ENCODE measurements around the gene AIM2.
"Not testable (repeated sequence)": the region's sequence is repeated elsewhere in the genome, so short reads cannot be mapped to it uniquely, and the experiment has no call there.

AIM2 gene

DNA sequence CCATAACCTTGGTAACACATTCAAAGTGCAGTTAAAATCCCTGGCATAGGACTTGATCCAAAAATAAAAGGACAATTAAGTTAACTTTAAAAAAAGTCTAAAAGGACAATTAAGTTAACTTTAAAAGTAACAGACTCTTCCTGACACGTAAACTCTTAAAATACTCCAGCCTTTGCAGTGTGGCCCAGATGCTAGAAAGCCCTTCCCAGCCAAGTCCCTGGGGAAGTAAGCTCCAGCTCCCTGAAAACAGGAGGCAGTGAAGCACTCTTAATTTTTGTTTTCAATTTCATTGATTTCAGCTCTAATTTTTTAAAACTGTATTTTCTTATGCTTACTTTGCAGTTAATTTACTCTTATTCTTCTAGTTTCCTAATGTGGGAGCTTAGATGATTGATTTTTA, 5.1 kb upstream of the AIM2 start:
- DNase-seq, result no peak

DNA sequence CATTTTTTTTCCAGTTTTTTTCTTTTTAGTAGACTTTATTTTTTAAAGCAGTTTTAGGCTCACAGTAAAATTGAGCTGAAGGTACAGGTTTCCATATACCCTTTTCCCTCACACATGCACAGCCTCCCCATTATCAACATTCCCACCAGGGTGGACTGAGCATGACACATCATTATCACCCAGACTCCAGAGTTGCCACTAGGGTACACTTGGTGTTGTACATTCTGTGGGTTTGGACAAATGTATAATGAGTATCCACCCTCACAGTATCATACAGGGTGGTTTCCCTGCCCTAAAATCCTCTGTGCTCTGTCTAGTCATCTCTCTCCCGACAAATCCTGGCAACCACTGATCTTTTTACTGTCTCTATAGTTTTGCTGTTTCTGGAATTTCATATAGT, 3.0 kb upstream of the AIM2 start:
- no peak for DNase-seq

DNA sequence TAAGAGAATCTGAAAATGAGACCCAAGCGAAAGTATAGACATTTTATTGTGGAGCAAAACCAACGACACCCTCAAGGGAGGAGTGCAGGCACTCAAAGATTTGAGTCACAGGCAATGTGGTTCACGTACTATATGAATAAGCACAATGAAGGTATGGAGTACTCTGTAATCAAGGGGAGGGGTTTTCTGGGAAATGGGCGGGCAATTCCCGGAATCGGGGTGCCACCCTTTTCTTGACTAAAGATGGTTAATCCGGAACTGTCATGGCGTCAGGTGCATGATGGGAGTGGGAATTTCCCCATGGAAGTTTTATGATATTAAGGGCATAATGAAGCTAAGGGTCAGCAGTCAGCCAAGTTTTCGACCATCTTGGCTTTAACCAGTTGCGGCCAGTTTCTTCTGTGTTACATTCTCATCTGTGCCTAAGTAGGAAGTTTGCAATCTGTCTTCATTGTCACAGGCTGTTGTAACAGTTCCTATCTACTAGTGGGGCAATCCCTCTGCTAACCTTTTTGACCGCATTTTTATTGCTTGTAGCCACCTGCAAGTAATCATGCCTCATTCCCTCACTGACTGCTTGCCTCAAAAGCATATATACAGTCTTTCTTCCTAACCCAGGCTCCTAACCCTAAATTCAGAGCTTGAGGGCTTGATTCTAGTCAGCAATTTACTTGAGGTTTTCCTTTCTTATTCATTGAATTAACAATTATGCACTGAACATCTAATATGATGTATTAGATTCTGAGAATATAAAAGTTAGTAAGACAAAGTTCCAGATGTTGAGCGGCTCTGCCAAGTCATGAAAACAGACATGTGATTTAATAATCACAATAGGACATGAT, 775 bp upstream of the AIM2 start:
- no peak for DNase-seq

DNA sequence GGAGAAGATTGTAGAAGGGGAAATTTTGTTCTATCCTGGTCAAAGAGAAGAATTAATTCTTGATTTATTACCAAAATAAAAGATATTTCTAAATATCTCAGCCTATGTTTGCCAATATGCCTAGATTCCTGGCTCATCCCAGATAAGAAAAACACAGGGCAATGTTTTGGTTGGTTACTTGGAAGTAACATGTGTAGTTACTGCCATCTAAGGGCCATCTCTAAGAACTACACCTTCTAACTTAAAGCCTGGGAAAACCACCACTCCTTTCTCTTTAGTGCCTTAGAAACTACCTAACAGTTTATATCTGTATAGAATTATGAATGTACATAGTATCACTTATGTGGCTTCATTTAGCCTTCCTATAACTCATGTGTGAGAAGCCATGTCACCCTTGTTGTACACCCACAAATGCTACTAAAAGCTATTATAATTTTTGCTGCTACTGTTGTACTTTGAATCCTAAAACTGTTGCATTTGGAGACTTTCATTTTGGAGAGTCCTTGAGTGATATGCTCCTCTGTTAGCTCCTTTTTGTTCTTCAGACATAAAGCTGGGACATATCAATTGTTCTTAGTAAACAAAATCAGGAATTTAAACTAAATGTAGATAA, 4.5 kb downstream of the AIM2 start:
- no peak for DNase-seq

DNA sequence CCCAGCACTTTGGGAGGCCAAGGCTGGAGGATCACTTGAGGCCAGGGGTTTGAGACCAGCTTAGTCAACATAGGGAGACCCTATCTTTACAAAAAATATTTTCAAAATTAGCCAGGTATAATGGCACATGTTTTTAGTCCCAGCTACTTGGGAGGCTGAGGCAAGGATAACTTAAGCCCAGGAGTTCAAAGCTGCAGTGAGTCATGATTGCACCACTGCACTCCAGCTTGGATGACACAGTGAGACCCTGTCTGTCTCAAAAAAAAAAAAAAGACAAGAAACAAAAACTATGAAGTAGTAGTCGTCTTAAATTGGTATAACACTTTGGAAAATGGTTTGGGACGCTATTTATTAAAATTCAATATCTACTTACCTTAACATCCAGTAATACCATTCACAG, 7.7 kb downstream of the AIM2 start:
- no peak for DNase-seq

DNA sequence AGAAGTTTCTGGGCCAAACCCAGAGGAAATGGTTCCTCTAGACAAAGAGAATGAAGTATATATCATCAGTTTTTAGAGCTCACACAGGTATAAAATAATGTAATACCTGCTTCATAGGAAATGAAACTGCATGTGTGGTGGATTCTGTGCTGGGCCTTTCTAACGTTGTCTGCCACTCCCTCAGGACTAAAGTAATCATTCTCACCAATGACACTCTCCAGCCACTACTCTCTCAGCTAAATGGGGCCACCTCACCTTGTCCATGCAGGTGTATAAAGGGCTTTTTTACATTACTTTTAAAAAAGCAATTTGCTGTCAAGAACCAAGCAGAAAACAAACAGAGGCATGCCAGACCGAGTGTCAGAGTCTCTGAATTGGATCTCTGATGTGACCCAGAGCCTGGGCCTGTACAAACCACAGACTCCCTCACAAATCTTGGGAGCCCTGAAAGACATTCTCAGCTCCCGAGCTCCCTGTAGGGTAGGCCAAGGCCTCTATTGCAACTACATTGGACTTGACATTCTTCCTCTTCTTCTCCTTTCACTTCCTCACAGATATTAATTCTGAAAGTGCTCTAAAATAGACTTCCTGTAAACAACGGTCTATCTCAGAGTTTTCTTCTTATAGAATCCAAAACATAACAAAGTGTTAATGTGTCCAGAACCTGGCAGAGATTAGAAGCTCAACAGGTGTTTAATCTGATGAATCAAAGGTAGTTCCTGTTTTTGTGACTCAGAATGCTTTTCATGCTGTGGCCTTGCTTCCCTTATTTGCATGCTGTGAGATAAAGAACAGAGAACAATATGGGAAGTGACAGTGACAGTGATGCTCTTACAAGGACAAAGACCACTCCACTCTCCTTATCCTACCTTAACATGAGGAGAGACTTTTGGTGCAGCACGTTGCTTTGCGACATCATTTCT, 8.6 kb downstream of the AIM2 start:
- no peak for DNase-seq

DNA sequence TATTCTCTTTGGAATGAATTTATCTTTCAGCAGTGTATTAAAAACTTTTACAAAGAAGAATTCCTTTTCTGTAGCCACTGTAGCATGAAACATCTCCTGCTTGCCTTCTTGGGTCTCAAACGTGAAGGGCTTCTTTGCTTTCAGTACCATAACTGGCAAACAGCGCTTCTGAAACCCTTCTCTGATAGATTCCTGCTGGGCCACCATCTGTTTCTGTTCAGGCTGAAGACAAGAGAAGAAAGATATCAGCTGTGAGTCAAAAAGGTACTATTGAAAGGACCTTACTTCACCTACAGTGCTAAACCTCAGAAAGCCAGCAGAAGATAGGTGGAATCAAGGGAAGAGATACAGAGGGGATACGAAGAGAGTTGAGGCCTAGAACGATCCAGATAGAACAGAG, 10.5 kb downstream of the AIM2 start:
- no peak for DNase-seq

DNA sequence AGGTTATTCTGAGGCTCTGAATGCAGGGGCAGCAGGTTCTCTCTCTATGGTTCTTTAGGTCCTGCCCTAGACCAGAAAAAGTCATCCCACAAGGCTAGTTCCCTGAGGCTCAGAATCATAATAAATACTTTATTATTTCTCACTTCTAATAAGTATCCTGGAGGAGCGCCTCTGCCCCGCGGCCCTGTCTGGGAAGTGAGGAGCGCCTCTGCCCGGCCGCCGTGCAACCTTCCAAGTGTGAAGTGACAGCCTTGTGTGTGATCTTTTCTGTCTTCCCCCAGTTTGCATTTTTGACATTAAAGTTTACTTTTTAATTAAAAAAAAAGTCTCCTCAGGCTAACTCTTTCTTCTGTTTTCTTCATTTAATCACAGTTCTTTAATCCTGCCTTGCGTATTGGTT, 11.5 kb downstream of the AIM2 start:
- DNase-seq, result no peak

DNA sequence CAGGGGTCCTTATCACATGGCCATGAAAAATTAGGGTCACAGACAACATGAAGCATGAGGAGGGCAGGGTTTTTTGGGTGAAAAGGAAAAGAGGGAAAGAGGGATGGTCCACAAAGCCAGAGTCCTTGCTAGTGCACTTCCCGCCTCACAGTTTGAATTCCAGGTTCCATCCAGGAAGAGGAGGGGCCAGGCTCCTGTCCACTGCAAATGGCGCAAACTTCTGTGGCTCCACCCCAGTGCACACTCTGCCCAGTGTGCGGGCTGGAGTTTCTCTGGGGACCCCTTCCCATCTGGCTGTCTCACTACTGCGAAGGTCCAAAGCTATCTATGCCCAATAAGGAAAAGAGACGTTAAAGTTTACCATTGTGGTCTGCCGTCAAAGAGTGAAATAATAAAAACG, 17.8 kb downstream of the AIM2 start:
- no peak for DNase-seq

DNA sequence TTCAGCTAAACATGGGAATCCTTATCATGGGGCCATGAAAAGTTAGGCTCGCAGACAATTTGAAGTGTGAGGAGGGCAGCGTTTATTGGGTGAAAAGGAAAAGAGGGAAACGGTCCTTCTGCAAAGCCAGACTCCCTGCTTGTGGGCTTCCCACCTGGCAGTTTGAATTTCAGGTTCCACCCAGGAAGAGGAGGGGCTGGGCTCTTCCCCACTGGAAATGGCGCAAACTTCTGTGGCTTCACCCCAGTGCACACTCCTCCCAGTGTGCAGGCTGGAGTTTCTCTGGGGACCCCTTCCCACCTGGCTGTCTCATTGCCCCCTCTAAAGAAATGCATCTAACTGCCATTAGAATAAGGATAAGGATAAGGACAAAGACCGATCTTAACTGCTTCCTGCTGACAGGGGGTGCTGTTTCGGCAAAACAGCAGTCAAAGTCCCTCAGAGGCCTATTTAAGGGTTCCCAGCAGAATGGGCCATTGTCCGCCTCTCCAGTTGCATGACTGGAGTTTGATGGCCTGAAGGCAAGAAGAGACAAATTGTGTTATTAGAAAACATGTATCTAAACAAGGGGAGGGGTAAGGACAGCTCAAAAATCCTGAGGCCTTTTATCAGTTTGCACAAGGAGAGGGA, 20.4 kb downstream of the AIM2 start:
- peak in 17 of 56 donors; percentile 0 to 38 (median 10) for DNase-seq

DNA sequence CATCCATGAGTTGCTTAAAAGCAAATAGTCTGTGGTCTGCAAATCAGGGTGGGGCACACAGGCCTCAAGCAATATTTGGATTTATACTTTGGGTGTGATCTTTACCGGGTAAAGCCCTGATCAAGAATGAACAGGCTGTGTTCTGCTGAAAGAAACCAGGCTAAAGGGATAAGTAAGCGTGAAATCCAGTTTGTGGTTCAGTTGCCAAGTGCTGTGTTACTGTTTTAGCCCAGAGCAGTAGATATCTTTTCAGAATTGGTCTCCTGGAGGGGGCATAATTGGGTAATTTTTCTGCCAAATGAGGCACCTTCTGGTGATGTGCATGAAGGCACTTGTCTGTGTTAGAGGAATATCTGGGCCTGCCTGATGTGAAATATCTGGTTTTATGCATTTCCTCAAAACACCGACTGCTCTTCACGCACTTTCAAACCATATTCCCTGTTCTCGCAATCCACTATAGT, 21.4 kb downstream of the AIM2 start:
- no peak for DNase-seq

DNA sequence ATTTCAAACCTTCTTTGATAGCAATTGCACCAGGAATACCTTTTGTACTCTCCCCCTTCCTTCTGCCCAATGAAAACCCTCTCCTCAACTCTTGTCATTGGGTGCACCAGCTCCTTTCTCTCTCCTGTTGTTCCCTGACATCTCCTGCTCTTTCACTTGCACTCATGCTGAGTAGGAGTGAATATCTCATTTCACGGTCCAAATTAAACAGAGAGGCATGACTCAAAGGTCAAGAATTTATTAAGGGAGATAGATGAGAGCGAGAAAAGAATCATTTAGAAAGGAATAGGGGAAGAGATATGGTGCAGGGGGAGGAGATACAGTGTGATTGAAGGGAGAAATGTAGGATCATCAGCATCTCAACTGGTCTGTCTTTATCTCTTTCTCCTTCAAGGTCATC, 22.1 kb downstream of the AIM2 start:
- no peak for DNase-seq

DNA sequence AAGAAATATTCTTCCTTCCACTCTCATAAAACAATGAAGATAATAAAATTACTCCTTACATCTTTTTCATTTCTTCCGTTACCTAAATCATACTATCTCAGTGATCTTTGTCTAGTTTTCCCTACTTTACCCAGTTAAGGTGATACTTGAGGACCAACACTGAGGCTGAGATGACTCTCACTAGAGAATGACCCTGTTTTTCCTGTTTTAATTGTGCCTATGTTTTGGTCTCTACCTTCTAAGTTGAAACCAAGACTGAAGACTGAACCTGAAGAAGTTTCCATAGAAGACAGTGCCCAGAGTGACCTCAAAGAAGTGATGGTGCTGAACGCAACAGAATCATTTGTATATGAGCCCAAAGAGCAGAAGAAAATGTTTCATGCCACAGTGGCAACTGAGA, 25.1 kb downstream of the AIM2 start:
- DNase-seq, result no peak

DNA sequence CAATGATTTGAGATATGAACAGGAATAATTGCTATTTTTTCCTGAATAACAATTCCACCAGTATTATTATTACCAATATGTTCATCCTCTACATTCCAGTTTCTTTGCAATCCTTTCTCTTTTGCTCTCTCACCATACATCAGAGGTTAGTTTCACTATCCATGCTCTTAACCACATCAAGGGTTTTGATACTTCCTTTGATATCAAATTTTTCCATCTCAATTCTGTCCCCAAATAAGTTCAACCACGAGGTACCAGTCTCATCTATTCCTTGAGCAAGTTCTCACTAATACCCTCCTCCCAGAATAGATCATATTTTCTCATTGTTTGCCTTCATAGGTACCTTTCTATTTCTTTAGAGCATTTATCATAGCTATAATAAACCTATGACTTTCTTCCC, 30.1 kb downstream of the AIM2 start:
- DNase-seq, result not testable (repeated sequence)

DNA sequence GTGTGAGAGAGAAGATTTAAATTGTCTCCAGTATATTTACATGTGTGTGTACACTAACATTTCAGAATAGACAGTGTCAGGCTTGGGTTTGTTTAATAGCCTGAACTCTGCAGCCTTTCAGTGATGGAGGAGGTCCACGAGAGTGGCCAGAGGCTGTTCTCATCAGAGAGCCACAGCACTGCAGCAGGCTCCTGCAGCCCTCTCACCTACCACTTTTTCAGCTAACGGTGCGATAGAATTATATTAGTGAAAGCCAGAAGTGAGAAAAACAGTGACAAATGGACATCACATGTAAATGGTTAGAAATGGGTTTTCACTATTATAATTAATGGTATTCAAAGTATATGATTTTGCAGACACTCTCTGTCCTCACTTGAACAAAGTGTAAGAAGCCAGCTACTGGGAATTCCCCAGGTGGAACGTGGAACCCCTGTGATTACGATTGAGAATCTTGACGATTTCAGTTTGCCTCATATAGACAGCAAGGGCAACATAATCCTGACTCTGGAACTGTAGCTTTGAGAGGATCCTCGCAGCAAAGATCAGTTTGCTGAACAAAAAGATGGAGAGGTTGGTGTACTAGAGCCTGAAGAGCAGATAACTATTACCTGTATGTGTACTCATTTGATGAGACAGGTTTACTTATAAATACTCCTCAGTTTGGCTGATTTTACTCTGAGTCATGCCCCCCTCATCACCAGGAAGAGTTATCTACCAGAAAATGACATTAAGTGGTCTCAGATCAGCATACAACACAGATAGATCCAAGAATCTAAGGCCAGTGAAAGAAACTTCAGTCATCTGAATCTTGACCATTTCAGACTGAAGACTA, 35.5 kb downstream of the AIM2 start:
- no peak for DNase-seq

DNA sequence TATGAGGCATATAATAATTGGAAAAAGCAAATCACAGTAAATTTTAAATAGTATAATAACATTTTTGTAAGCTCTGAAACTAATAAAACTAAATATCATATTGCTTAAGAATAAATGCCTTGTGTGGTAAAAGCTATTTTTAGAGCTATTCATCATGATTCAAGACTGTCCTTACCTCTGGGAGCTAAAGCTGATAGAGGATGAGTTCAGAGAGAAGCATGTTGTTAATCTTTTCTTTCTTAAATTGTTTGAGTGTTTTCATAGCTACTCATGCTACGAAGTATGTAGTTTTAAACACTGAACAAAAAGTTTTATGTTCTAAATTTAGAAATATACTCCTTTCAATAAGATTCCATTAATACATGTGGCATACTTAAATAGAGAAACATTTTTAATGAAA, 36.4 kb downstream of the AIM2 start:
- DNase-seq, result no peak

DNA sequence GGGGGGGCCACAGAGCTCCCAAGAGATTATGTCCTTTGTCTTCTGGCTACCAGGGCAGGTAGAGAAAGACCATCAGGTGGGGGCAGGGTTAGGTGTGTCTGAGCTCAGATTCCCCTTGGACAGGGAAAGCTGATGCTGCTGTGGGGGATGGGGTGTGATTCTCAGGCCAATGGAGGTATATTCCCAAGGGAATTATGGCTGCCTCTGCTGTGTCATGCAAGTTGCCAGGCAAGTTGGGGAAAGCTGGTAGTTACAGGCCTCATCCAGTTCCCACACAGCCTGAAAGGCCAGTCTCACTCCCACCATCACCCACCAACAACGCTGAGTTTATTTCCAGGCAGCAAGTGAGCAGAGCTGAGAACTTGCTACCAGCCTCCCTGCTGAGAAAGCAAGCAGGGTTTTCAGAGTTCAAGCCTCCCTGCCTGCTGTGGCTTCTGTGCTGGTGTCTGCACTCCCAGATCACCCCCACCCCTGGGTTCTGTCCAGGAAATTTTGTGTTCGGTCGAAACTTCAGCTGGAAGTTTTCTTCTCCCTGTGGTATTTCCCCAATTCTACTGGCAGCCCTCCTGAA, 45.6 kb downstream of the AIM2 start:
- no peak for DNase-seq

DNA sequence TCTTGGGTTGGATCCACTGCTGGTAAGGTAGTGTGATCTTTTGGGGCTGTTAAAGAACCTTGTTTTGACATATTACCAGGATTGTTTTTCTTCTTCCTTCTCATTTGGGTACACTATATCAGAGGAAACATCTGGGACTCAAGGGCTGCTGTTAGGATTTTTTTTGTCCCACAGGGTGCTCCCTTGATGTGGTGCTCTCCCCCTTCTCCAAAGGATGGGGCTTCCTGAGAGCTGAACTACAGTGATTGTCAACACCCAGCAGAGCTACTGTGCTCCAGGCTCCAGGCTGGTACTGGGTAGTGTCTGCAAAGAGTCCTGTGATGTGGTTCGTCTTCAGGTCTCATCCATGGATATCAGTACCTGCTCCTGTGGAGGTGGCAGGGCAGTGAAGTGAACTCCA, 46.3 kb downstream of the AIM2 start:
- DNase-seq, result no peak

DNA sequence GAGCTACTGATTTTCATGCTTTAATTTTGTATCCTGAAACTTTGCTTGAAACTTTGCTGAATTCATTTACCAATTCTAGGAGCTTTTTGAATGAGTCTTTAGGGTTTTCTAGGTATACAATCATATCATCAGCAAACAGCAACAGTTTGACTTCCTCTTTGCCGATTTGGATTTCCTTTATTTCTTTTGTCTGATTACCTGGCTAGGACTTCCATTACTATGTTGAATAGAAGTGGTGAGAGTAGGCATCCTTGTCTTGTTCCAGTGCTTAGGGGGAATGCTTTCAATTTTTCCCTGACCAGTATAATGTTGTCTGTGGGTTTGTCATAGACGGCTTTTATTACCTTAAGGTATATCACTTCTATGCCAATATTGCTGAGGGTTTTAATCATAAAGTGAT, 49.7 kb downstream of the AIM2 start:
- not testable (repeated sequence) for DNase-seq

DNA sequence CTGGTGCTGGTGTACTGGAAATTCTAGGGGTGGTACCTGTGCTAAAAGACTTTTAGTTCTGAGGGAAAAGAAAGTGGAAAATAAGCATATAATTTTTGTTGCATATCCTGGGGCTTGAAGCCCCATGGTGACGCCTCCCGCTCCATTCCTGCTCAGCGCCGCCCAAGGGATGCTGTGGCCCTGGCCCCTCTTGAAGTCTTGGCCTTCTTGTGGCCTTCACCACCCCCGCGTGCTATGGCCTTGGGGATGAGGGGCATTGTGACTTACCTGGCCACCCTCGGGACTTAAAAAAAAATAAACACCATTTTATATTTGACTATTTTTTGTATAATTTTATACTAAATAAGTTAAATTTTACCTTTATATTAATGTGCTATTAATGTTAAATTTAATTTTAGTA, 51.5 kb downstream of the AIM2 start:
- no peak for DNase-seq

All from nucleus accumbens (tissue), 56 donors.